Activated CD8-positive, alpha-beta memory T cell treated with anti-CD3 and anti-CD28 coated beads, Interleukin-2, amount 50 U/mL, for 4 hours (primary cell): ENCODE results near the gene ACAP3.

Source experiments
- DNase-seq: peaks from one replicate; pipeline ENCODE4 v3.0.0-alpha.2; 2020

ACAP3 gene, protein sequence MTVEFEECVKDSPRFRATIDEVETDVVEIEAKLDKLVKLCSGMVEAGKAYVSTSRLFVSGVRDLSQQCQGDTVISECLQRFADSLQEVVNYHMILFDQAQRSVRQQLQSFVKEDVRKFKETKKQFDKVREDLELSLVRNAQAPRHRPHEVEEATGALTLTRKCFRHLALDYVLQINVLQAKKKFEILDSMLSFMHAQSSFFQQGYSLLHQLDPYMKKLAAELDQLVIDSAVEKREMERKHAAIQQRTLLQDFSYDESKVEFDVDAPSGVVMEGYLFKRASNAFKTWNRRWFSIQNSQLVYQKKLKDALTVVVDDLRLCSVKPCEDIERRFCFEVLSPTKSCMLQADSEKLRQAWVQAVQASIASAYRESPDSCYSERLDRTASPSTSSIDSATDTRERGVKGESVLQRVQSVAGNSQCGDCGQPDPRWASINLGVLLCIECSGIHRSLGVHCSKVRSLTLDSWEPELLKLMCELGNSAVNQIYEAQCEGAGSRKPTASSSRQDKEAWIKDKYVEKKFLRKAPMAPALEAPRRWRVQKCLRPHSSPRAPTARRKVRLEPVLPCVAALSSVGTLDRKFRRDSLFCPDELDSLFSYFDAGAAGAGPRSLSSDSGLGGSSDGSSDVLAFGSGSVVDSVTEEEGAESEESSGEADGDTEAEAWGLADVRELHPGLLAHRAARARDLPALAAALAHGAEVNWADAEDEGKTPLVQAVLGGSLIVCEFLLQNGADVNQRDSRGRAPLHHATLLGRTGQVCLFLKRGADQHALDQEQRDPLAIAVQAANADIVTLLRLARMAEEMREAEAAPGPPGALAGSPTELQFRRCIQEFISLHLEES

DNA sequence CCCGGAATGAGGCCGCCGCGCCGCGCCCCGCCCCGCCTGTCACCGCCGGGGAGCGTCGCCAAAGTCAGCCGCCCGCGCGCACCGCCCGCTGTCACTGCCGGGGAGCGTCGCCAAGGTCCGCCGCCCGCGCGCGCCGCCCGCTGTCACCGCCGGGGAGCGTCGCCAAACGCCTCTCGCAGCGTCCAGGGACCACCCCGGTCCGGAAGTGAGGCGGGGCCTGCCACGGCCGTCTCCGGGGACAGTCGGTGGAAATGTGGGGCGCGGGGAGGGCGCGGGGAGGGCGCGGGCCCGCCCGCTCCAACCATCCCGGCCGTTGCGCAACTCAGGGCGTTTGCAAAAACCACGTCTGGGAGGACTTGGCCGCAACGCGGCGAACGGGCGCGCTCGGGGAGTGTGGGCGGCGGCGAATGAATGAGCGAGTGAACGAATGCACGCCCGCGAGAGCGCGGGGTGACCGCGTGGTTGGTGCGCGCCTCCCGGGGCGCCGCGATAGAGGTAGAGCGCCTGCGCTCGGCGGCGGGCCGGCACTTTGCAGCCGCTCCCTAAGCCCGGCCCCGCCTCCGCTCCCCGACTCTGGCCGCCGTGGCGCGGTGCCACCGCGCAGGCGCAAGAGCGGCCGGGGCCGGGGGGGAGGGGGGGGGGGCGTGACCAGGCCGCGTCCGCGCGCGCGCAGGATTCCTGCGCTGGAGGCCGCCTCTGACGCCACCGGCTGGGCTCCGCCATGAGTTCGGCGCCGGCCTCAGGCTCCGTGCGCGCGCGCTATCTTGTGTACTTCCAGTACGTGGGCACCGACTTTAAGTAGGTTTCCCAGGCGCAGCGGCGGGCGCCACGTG lies at the start of gene ACAP3, which contains the start of gene PUSL1:
Gene ACAP3, minus strand, starts transcription at position 8 of the 833 bp plus-strand sequence. CDS start 115 bp downstream, outside the sequence.
Gene PUSL1, plus strand, starts transcription at position 675 of the 833 bp plus-strand sequence. Its CDS starts 47 bp downstream, at position 722.
- DNase-seq = peak; percentile 87

DNA sequence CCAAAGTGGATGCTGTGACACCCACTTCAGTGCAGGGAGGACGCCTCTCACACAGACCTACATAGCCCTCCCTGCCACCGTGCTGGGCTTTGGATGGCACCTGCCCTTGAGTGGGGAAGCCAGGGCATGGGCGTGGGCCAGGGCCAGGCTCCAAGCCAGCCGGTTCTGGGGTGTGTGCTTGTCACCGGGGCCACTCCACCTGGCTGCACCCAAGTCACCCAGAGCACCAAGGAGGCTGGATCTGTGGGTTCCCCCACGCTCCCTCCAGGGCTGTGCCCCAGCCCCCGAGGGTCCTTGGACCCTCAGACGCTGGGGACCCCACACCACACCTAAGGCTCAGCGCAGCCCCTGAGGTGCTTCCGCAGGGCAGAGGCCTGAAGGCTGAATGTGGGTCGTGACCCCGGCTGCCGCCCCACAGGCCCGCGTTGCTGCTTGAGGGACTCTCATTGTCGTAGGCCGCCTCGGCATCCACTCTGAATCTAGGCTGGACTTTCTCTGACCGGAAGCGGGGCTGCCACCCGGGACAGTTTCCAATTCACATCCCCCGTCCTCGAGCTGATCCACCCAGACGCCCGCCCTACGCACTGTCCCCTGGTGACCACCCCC lies 49.2 kb upstream of the ACAP3 start:
- DNase-seq = no peak

DNA sequence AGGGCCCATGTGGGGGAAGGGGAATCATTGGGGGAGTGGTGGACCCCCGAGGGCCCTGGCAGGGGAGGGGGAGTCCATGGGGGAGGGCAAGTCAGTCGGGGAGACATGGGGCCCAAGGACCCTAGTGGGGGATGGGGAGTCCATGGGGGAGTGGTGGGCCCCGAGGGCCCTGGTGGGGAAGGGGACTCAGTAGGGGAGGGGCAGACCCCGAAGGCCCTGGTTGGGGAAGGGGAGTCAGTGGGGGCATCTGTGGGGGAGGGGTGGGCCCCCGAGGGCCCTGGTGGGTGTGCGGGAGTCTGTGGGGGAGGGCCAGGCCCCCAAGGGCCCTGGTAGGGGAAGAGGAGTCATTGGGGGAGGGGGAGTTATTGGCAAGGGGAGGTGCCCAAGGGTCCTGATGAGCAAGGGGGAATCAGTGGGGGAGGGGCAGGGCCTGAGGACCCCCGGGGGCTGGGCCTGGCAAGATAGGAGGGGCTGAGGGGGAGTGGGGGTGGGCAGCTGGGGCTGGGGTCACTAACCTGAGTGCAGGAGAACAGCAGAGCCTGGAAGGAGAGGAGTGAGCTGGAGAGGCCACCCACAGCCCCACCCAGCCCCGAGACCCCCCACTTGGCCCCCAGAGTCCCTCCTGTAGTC lies 48.6 kb upstream of the ACAP3 start:
- DNase-seq = no peak

DNA sequence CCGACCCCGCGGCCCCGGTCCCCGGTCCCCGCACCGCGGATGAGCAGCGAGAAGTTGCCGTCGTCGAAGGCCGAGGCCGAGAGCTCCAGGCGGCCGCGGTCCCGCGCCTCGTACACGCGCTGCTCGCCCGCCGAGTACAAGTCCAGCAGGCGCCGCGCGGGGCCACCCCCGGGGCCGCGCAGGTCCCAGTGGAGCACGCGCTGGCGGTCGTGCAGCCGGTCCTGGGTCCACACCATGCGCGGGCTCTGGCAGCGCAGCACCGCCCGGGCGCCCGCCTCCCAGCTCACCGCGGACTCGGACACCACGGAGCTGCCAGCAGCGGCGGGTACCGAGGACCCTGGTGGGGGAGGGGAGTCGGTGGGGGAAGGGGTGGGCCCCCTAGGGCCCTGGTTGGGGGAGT lies 47.7 kb upstream of the ACAP3 start:
- DNase-seq = no peak

DNA sequence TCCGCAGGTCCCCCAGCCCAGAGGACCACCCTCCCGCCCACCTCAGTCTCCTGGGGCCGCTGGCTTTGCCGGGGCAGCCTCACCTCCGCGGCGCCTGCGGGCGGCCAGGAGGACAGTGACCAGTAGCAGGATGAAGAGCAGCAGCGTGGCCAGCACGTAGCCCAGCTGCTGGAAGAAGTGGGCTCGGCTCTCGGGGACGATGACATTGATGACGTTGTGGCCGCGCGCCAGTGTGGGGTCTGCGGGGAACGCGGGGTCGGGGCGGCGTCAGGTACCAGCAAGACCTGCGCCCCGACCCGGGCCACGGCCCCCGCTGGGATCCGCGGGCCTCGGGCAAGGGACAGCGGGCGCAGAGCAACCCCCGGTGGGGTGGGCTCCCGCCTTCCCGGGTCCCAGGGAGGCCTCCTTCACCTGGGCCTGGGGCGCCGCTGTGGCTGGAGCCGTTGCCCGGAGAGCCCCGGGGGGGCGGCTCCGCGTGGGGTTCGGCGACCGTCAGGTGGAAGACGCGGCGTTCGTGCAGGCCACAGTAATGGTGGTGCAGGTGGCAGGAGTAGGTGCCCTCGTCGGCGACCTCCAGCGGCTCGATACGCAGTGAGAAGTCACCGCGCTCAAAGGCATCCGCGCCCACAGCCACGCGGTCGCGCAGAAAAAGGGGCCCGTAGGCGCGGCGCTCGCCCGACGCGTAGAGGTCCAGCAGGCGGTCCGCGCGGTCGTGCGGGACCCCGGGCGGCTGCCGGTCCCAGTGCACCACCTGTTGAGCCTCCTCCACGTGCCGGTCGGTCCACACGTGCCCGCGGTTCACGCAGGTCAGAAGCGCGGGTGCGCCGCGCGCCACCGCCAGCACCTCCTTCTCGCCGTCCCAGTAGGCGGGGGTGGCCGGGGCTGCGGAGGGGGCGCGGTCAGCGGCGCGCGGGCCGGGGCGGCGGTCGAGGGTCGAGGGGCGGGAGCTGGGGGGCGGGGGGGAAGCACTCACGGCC lies 46.8 kb upstream of the ACAP3 start:
- peak; percentile 46 for DNase-seq

DNA sequence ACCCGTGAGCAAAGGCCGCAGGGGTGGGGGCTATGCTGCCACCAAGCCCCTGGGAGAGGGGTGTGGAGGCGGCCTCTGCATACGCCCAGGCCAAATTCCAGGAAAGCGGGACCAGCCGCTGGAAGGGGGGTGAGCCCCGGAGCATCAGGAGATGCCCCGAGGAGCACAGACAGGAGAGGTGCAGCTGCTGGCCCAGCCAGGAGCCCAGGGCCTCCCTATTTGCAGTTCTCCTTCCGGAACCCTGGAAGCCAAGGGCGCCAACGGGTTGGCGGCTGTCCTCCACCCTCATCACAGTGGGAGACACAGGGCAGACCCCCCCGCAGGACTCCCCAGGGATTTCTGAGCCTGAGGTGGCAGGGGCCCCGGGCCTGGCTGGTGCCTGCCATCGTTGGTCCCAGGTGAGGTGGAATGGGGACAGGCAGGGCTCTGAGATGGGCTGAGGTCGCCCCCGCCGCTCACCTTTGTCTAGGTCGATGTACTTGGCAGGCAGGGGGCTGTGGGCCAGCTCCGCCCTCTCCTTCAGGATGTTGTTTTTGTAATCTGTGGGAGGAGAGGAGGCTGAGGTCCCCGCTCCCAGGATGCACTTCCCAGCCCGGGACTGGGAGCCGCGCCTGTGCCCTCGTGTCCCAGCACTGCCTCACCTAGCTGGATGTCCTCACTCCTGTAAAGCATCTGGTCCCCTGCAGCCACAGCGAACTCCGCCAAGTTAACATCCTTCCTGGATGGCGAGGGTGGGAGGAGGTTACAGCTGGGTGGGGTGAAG lies 45.8 kb upstream of the ACAP3 start:
- DNase-seq = no peak

DNA sequence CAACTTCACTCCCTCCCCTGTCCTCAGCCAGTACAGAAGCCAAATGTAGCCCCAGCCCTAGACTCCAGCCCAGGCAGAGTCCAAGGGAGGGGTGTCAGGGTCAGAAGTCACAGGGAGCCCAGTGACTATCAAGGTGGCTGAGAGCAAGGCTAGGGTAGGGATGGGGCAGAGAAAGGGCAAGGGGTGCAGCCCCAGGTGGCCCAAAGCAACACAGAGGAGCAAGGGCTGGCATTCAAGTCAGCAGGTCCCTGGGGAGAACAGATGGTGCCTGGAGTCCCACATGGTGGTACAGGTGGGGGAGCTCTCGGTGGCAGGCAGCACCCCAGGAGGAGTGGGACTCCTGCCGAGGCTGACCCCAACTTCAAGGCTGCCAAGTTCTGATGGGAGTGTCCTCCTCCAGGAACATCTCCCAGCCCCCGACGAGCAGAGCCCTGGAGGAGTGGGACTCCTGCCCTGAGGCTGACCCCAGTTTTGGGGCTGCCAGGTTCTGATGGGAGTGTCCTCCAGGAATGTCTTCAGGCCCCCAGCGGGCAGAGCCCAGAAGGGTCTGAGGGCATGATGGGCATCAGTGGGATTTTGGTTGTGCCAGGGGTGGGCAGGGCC lies 45.2 kb upstream of the ACAP3 start:
- no peak for DNase-seq

DNA sequence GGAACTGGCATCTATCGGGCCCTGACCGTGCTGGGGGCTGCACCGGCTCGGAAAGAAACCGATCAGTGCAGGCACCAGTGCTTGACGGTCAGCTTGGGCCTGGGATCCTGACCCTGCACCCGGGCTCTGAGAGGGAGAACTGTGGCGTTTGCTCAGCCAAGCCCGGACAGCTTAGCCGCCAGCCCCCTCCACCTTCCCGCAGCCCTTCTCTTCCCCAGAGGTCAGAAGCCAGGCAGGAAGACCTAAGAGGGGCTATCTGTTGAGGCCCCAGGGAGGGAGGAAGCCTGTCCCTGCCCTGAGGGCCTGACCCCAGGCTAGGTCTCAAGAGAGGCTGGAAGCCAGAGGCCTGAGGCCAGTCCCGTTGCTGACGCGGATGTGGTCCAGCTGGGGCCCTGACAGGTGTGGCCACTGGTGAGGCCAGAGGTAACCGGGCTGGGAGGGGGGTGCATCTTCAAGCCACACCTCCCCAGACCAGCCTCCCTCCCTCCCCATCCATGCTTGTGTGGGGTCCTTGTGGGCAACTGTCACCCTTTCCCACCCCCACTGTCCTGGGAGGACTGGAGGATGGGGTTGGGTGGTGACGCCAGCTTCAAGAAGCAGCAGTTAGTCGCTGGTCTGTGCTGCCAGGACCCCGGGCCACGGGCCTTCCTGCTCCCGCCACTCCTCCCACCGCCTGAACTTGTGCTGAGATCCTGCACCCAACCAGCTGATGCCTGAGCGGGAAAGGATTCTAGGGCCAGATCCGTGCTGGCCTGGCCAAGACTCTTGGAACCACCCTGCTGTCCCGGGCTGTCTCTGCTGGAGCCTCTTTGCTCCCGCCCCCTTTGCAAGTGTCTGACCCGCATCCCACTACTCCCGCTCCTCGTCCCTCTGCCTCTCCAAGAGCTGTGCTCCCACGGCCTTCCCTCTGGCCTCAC lies 44.0 kb upstream of the ACAP3 start:
- no peak for DNase-seq

DNA sequence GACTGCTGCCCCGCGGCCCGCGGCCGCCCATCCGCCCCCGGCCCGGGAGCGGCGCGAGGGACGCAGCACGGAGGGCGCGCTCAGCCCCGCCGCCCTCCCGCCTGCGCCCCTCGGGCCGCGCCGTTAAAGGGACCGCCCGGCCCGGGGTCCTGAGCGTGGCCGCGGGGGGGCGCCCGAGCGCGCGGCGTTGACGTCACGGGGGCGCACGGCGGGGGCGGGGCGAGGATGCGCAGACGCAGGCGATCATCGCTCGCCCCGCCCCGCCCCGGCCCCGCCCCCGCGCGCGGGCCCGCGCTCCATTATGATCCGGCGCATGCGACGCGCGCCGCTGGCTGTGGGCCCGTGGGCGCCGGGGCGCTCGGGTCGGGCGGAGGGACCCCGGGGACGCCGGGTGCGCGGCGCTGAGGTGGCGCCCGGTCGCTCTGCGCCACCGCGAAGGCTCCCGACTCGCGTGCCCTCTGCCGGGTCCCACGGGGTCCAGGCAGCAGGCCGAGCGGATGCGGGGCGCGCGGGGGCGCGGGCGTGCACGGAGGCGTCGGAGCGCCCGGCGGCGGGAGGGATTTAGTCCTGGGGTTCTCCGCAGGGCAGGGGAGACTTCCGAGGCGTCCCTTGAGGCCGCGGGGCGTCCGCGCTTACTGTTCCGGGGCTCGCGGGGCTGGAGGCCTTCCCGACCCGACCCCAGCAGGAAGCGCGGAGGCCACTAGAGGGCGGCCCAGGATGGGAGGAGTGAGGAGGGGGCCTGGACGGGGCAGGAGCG lies 41.7 kb upstream of the ACAP3 start, which contains the start of gene DVL1:
Gene DVL1, minus strand, starts transcription at position 163 of the 757 bp plus-strand sequence. CDS start 353 bp downstream, outside the sequence.
- peak; percentile 74 for DNase-seq

DNA sequence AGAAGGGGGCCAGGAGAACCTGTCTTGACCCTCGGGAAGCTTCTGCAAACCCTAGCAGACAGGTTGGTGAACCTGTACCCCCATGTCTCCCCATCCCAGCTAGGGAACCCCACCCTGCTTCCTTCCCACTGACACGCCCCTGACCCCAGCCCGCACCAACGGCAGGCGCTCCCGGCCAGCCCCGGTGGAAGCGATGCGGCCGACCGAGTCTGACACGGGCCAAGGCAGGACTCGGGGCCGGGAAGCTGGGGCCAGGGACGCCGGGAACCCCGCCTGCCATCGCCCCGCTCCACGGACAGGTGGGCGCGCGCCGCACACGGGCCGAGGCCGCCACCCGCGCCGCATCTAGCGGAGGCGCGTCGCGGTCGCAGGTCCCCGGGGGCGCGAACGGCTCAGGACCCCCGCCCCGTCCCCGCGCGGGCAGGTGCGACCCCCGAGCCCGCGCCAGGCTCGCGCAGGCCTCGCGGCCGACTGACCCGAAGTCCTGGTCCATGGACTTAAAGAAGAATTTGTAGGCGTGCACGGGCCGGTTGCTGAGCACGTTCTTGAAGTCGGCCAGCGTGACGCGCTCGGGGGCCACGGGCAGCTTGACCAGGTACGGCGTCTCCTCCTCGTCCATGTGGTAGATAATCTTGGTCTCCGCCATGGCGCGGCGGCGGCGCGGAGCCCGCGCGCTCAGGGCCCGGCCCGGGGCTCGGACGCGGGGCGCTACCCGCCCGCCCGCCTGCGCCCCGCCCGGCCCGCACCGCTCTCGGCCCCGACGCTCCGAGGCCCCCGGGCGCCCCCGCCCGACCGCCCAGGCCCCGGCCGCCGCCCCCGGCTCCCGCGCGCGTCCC lies 40.9 kb upstream of the ACAP3 start:
- no peak for DNase-seq

DNA sequence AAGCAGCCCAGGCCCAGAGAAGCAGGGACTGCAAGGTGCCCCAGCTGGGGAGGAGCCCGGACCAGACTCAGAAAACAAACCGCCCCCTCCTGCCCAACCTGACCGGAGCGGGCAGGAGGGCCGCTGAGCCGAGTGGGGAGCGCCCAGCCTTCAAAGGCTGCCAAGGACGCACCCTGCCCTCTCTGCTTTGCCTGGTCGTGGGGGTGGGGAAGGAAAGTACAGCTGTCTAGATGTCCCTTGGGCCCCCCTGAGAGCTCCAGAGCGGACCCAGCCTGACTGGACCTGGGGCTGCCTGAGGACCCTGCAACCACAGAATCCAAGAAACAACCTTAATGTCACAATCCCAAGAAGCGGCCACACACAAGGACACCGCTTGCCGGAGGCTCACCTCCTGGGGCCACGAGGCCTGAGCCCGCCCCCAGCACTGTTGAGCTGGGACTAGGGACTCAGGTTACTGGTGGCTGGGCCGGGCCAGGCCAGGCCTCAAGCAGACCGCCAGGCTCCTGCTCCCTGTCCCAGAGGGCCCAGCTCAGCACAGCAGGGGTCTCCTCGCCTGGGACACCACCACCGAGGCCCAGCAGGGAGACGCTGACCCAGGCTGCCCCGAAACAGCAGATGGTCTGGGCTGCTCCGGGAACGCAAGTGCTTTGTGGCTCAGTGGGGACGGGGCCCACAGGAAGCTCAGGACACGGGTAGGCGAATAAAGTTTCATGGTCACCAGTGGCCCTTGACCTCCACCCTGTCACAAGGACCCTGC lies 40.1 kb upstream of the ACAP3 start:
- DNase-seq = no peak

DNA sequence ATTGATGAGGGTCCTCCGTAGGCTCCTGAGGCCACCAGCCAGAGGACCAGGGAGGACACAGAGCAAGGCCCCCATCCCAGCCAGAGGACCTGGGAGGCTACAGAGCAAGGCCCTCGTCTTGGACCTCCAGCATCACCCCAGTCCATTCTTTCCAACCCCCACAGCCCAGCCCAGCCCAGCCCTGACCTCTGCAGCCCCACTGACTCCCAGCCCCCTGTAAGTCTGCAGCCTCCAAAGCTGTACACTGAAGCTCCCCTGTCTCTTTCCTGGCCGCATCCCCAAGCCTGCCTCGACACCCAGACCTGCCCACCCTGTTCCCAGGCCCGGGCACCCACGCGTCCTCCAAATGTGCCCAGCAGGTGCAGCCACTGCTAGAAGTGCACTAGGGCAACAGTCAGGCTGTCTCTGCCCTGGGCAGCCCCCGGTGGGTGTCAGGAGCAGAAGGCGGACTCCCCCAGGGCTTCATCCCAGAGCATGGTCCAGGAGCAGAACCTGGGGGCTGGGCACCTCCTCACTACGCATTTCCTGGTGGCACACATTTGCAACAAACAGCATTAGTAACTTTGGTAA lies 39.4 kb upstream of the ACAP3 start:
- DNase-seq = no peak

DNA sequence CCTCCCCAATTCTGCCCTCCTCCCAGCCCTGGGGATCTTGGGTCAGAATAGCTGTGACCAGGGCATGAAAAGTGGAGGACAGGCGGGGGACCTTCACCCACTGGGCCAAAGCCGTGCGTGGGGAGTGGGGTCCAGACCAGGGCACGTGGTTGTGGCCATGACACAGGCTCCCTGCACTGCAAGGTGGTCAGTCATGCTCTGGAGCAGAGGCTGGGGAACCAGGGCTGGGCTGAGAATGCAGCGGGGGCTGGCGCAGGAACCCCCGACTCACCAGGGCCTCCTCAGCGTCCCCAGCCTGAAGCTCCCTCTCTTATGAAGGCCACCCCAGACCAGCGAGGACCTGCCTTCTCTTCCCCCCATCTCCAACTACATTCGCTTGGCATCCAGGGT lies 38.8 kb upstream of the ACAP3 start:
- no peak for DNase-seq

DNA sequence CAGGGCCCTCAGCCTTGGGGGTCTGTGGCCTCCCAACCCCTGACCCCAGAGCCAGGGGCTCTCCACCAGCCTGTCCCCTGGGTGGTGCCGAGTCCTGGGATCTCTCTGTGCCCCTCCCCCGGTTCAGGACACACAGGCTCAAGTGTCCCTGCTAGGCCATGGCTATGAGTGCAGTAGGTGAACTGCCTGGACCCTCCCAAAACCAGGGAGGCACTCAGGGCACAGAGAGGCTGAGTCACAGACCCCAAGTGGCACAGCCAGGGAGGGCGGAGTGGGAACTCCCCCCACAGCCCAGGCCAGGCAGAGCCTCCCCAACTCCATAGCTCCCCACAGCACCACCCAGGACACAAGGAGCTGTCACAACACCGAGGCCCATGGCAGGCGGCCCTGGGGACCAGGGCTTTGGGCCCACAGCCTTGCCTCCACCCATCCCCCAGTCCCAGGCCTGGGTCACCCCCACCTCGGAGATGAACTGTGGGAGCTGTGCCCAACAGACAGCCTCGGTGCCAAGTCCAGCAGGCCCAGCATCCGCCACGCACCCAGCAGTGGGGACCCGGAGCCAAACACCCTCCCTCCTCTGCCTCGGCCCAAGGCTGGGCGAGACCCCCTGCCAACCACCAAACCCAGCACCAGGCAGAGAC lies 38.2 kb upstream of the ACAP3 start:
- DNase-seq = no peak

DNA sequence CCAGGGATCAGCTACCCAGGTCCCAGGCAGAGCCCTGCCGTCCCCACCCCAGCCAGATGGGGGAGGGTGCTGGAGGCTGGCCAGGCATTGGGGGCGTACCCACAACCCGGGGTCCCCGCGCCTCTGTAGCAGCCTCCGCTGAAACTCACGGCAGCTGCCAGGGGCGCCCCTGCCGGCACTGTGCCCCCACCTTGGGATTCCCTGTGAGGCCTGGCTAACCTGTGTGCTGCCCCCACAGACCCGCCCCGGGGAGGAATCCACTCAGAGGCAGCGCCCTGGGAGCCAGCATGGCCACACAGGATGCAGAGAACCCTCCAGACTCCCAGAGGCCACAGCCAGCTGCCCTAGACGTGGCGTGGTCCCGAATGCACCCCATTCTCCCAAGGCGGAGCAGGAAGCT lies 37.7 kb upstream of the ACAP3 start:
- DNase-seq = no peak
